HG02885 (cell line): Measurements from ENCODE around the gene SPECC1.
"Not testable (repeated sequence)": the region's sequence is repeated elsewhere in the genome, so short reads cannot be mapped to it uniquely, and the experiment has no call there.

ENCODE experiments used
- ATAC-seq: cut with Tn5 transposase; IDR thresholded peaks from one replicate; pipeline ENCODE4 v1.9.1; 2021; ENCODE audit warnings: mild to moderate bottlenecking; ENCODE audit not compliant: unreplicated experiment, poor library complexity

SPECC1 gene

DNA sequence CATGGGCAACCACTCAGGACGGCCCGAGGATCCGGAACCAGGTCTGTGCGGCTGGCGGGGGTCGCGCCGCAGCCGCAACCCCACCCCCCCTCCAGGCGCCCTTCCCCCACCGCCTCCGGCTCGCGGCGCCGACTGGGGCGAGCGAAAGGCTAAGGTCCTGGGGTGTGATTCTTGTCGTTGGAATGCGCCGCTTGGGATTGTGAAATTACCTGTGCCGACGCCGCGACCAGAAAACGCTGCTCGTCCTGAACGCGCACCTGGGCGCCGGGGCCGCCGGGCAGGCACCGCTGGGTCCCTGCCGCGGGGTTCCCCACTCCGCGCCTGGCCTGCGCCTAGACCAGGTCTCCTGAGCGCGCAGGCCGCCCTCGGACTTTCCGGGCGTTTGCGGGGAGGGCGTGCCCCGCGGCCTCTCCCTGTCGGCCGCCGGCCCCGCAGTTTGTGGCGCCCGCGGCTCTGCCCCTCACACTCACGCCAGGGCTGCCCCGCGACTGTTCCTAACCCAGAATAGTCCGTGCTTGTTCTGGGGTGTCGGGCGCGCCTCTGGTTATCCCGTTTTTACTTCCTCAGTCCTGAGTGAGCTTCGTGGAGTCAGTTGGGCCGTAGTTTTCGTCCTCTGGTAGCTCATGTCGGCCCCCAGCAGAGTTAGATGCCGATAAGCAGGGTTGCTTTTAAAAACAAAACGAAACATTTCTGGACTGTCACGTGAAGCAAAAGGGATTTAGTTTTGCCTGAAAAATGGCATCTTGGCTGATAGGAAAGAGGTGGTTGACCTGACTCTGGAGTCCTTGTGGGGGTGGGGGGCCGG lies 147.2 kb downstream of the SPECC1 start:
- ATAC-seq = peak; percentile 27

DNA sequence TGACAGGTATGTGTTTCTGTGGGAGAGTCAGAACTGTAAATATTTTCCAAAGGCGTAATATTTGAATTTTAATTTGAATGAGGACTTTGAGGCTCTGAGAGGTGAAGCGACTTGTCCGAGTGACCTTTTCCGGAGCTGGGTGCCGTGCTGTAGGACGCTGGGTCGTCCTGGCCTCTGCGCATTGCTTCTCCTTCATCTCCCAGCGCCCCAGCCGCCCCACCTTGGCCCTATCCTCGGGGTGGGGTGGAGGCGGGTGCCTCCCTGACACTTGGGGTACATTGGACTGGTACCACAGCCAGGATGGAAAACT lies 147.8 kb downstream of the SPECC1 start:
- ATAC-seq = no peak

DNA sequence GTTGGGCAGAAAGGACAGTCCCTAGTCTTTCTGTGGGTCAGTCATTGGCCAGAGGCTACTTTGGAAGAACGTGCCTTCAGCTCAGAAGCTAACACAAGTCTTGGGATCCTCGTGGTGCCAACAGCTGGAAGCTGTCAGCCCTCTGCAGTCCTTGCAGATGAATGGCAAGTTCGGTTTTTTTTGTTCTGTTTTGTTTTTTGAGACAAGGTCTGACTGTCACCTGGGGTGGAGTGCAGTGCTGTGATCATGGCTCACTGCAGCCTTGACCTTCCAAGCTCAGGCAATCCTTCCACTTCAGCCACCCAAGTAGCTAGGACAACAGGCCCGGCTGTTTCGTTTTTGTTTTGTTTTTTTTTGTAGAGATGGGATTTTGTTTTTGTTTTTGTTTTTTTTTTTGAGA lies 149.4 kb downstream of the SPECC1 start:
- no peak for ATAC-seq

DNA sequence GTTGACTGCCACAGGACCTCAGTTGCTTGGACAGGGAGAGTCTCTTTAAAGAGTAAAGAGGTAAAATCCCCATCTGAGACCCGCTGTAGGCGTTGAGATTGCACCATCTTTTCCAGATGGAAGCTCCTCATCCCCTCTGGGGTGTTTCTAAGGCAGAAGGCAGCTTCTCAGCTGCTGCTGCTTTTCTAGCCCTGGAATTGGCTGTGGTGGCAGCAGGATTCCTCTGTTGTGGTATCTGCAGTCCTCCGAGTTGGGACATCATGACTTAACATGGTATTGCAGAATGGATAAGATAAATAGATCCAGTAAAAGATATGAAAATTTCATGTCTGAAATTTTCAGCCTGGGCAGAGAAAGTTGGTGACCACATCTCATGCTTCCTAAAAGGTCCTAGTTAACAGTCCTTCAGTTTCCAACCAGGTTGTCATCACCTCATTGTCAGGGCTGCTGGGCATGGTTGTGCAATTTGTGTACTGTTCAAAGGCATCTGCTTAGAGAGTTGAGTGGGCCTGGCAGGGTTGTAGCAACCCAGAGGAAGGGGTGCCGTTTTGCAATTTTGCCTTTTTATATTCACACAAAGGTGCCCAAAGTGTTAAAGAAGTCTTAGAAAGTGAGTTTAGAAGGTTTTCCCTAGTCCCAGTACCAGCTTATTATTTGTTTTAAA lies 150.4 kb downstream of the SPECC1 start:
- ATAC-seq = no peak

DNA sequence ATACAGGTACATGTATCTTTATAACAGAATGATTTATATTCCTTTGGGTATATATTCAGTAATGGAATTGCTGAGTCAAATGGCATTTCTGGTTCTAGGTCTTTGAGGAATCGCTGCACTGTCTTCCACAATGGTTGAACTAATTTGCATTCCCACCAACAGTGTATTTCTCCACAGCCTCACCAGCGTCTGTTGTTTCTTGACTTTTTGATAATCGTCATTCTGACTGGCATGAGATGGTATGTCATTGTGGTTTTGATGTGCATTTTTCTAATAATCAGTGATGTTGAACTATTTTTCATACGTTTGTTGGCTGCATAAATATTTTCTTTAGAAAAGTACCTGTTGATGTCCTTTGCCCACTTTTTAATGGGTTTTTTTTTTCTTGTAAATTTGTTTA lies 156.4 kb downstream of the SPECC1 start:
- ATAC-seq = not testable (repeated sequence)

DNA sequence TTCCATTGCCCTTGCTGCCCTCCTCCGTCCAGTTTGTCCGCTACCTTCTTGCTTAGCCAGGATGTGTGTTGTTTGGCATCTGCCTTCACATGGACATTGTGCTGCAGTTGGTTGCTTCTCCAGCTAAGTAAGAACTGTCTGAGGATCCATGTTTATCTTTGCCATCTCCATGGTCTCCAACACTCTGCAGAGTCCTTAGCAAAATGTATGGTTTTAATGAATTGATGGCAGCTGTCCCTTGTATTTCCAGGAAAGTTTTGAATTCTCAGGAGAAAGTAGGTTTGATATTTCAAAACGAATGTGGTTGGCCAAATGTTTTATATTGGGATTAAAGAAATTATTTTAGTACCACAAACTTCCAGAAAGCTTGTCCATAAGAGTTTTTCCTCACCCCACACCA lies 160.9 kb downstream of the SPECC1 start:
- no peak for ATAC-seq

DNA sequence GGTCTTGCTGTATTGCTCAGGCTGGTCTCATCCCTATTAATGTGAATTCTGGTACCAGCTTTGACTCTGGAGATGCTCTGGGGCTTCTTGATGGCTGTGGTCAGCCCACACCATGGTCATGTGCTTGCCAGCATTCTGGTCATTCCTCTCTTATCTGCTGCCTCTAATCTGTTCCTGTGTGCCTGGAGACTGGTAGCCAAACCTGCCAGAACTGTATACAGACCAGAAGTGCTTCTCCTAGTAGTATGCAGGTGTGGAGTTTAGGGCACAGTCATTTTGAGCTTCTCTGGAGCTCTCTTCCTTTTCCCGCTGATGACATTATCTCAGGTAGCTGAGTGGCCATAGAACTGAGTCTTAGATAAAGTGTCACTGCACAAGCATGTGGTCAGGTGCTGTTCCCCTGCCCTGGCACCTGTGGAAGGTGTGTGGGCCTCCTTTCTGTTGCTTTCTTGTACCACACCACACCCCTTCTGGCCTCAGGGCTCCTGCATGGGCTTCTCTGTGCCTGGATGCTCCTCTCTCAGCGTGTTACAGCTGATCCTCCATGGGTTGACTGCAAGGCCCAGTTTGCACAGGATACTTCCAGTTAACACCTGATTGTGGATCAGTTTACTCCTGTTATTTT lies 162.7 kb downstream of the SPECC1 start:
- ATAC-seq = no peak

DNA sequence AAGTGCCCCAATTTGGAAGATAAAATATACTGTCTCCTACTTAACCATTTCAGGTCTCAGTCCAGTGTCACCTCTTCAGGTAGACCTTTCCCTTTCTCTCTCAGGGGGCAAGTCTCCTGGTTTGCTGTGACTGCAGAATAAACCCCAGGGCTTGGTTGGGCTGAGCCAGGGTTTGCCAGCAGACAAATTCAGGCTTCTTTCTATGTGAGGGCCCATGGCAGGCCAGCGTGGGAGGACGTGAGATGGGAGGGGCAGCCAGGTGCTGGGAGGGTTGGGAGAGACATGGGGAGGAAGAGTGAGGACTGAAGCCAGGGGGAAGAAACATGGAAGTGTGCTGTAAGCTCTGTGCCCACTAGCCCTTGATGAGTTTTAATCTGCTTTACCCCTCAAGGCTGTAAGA lies 163.2 kb downstream of the SPECC1 start:
- no peak for ATAC-seq

DNA sequence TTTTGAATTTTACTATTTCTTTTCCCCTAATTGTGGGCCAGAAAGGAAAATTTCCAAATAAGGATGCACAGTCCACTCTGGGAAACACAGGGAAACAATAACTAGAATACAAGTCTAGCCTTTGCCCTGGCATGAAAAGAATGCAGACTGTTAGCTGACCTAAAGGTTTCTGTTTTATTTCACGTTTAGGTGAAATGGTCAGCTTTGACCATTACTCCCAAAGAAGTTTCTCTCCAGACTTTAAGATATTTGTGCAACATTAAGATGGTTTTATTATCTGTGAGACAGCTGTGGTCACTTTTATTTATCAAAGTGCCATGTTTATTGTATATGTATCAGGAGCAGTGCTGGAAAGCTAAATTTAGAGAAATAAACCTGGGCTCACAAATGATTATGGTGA lies 163.9 kb downstream of the SPECC1 start:
- ATAC-seq = no peak

DNA sequence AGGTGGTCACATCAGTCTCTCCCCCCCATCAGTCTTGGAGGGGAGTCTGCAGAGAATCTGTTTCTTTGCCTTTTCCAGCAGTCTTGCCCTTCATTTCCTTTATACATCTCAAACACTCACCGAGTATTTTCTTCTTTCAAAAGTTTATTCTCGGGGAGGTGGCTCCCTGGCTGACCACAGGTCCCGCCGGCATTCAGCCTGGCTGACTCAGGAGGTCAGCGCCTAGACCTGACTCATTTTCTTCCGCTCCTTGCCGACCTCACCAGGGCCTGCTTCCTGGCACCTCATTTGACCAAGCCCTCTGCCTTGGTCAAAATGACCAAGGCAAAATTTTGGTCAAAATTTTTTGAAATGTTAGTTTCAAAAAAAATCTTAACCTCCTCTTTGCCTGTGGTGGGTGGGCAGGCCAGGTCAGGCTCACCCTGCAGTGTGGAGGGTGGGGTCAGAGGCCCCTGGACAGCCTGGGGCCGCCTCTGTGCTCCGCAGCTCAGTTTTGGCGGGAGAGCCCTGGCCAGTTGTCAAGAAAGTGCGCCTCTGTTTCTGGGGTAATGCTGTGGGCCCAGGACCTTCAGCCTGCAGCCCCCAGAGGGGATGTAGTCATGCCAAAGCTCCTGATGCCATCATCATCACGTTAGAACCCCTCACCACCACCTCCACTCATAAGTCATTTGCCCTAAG lies 165.6 kb downstream of the SPECC1 start:
- no peak for ATAC-seq

DNA sequence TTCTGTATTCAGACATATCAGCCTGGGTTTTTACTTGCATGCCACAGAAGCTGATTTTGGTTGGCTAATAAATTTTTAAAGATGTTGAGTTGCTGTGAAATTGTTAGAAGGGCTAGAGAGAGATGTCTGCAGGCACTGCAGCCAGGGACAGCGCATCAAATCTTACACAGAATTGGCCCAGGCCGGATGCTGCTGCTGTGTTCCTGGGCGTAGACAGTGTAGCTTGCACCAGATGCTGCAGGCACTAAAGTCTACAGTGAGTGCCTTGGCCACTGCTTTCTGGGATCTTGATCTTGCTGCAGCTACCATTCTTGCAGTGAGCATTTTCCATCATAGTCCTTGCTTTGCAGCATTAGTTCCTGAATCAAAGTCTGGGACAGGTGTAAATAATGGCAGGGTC lies 169.9 kb downstream of the SPECC1 start:
- no peak for ATAC-seq

DNA sequence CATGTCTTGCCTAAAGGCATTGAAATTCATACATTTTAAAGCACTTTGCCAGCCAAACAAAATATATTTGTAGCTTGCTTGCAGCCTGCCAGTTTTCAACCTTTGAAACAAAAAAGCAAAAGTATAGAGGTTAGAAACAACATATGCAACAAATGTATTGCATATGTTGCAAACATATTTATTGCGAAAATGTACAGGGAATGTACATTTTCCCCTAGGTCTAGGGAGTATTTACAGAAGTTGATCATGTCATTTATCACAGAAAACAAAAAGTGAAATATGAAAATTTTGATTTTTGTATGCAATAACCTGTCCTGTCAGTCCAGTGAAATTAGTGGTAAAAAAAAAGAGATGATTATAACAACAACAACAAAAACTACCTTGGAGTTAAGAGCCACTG lies 171.5 kb downstream of the SPECC1 start:
- ATAC-seq = no peak

DNA sequence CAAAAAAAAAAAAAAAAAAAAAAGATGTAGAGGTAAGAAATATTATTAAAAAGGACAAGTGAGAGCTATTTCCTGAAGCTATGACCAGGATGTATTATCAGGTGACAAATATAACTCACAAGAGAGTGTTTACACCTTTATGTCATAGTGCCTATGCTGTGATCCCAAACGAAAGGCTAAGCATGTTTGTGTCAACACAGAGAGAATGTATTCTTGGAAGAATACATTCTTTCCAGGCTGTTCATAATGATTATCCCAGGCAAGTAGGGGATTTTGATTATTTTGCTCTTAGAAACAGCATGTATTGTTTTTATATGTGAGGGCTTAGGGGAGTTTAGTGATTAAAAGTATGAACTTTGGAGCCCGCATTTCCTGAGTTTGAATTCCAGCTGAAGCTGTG lies 175.0 kb downstream of the SPECC1 start:
- ATAC-seq = no peak

DNA sequence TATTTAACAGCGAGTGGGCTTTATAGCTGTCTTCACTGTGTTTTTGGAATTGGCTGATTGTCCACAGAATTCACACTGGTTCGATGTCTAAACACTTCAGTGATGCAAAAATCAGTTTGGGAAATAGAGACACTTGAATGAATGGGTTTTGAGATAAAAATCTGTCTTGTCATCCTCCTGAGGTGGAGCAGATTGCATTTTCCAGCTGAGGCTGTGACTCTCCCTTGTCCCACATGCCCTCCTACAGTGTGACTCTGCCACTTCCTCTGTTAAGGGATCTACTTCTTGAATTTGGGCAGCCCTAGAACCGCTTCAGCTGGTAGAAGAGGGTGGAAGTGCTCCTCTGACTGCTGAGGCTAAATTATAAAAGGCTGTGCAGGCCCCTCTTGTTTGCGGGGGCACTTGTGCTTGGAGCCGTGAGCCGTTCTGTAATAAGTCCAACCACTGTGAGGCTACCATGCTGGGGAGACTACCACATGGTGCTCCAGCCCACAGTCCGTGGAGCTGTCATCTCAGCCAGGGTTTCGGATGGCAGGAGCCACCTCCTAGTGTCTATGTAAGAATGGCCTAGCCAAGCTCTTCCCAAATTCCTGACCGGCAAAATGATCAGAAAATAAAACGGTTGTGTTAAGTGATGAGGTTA lies 175.9 kb downstream of the SPECC1 start:
- no peak for ATAC-seq

DNA sequence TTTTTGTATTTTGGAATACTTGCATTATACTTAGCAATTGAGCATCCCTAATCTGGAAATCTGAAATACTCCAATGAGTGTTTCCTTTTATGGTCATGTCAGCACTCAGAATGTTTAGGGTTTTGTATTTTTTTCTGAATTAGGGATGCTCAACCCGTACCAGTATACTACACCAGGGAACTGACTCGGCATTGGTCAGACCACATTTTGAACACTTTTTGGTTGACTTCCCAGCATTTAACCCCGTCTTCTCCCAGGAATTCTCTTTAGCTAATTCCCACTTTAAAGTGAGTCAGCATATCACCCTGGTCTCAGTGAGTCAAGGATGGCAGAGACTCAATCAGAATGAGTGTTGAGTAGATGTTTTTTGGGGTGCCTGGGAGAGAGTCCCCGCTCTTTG lies 177.9 kb downstream of the SPECC1 start:
- ATAC-seq = no peak

DNA sequence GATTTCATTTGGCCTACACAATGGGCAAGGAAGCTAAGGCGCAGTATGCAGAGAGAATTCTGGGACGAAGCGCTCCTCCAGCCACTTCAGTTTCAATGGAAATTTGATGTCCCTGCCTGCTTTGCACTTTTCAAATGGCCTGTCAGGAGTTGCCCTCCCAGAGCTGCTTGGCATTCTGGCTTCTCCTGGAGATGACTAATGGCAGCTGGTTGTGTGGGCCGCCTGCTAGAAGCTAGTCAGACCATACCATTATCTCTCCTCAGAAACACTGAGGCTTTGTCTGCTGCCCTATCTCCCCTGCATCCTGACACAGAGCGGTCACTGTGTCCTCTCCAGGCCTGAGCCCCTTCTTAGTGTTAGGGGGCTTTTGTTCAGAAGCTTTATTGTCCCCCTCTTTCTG lies 180.1 kb downstream of the SPECC1 start:
- ATAC-seq = no peak

DNA sequence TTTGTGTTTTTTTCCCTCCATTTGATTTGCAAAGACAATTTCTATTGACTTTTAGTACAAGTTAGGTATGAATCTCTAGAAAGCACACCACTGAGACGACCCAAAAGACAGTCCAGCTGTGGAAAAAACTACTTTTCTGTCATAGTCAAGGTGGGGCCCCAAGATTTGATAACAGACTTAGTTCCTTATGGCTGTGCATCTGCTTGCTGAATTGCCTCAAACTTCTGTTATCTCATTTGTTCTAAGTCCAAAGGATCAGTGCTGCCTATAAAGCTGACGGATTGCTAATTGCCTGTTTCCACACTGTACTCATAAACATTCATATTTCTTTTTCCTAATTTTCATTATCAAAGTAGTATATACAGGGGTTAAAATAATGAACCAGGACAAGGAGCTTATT lies 180.8 kb downstream of the SPECC1 start:
- no peak for ATAC-seq

DNA sequence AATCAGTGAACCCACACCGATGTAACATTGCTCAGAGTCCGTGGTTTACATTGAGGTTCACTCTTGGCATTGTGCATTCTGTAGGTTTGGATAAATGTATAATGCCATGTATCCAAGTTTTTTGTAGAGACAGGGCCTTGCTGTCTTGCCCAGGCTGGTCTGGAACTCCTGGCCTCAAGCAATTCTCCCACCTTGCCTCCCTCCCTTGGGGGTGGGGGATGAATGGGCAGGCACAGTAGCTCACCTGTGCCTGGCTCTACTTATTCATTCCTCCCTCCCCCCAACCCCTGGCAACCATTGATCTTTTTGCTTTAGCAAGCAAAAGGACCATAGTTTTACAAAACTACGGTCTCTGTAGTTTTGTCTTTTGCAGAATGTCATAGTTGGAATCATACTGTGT lies 181.4 kb downstream of the SPECC1 start:
- ATAC-seq = no peak

DNA sequence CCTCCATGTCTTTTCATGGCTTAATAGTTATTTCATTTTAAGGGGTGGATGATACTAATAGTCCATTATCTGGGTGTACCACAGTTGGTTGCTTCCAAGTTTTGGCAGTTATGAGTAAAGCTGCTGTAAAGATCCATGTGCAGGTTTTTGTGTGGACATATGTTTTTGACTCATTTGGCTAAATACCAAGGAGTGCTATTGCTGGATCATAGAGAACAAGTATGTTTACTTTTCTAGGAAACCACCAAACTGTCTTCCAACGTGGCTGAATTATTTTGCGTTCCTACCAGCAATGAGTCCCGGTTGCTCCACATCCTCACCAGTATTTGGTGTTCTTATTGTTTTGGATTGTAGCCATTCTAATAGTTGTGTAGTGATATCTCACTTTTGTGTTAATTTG lies 181.9 kb downstream of the SPECC1 start:
- no peak for ATAC-seq

DNA sequence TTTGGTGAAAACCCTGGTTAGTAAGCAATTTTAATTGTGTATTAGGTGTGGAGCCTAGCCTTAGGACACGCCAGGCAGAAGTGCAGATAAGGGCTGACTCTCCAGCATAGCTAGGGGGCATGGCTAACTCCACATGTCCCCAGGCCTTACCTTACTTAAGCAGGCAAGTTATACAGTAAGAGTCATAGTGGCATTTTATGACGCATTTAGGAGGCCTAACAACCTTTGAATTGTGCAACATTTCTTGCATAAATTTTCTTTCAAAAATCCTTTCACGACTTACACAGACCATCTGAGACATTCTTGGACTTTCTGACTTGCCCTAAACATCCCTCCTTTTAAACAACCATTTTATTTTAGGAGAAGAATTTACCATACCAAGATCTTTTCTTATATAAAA lies 187.1 kb downstream of the SPECC1 start:
- not testable (repeated sequence) for ATAC-seq
